DOHH2 (cell line): ENCODE measurements around the gene COPG1.

Source experiments
- H3F3A ChIP-seq: fragments of 200-600 bp; sonication (generic), shearing (Covaris generic); 2 replicates; pipeline ENCODE4 v1.6.0; 2016; ENCODE audit warnings: antibody characterized with exemption, mild to moderate bottlenecking; ENCODE audit not compliant: control insufficient read depth, insufficient read depth
- H3K27ac ChIP-seq: fragments of 200-600 bp; sonication (generic); 2 replicates; pipeline ENCODE4 v1.5.1; 2014; ENCODE audit warnings: low read depth, mild to moderate bottlenecking, low read length, moderate library complexity
- H3K27me3 ChIP-seq: fragments of 200-600 bp; sonication (generic); 2 replicates; pipeline ENCODE4 v1.6.1; 2014; ENCODE audit warnings: mild to moderate bottlenecking, low read length, mixed read lengths; ENCODE audit not compliant: control insufficient read depth
- H3K36me3 ChIP-seq: fragments of 200-600 bp; sonication (generic); 2 replicates; pipeline ENCODE4 v1.6.1; 2014; ENCODE audit warnings: mild to moderate bottlenecking, low read length, moderate library complexity, mixed read lengths; ENCODE audit not compliant: control insufficient read depth
- H3K4me1 ChIP-seq: fragments of 200-600 bp; sonication (generic); 2 replicates; pipeline ENCODE4 v1.6.1; 2014; ENCODE audit warnings: mild to moderate bottlenecking, low read length, mixed read lengths; ENCODE audit not compliant: control insufficient read depth
- H3K4me2 ChIP-seq: fragments of 200-600 bp; sonication (generic); 2 replicates; pipeline ENCODE4 v1.6.0; 2014; ENCODE audit warnings: mild to moderate bottlenecking, low read length, moderate library complexity
- H3K4me3 ChIP-seq: fragments of 200-600 bp; sonication (generic); 2 replicates; pipeline ENCODE4 v1.5.1; 2014; ENCODE audit warnings: mild to moderate bottlenecking, low read length, mixed read lengths
- H3K79me2 ChIP-seq: fragments of 200-600 bp; sonication (generic); 2 replicates; pipeline ENCODE4 v1.6.1; 2014; ENCODE audit warnings: mild to moderate bottlenecking, low read length, mixed read lengths; ENCODE audit not compliant: control insufficient read depth
- H3K9me2 ChIP-seq: fragments of 200-600 bp; sonication (generic); replicated peaks from 2 replicates; pipeline ENCODE4 v1.6.1; 2014; ENCODE audit warnings: mild to moderate bottlenecking, low read length, mixed read lengths; ENCODE audit not compliant: control insufficient read depth
- H3K9me3 ChIP-seq: fragments of 200-600 bp; sonication (generic); 2 replicates; pipeline ENCODE4 v1.6.1; 2014; ENCODE audit warnings: antibody characterized with exemption, low read length, mixed read lengths; ENCODE audit not compliant: control insufficient read depth, insufficient read depth
- H4K20me1 ChIP-seq: fragments of 200-600 bp; sonication (generic); 2 replicates; pipeline ENCODE4 v1.6.0; 2014; ENCODE audit warnings: low read depth, mild to moderate bottlenecking, antibody characterized with exemption, low read length, moderate library complexity; ENCODE audit not compliant: control insufficient read depth, insufficient read depth
- CTCF ChIP-seq: fragments of 200-600 bp; sonication (generic); IDR thresholded peaks from one replicate; pipeline ENCODE4 v1.5.1; 2014; ENCODE audit warnings: antibody characterized with exemption, mild to moderate bottlenecking, low read depth, low read length; ENCODE audit not compliant: poor library complexity, severe bottlenecking
- EZH2phosphoT487 ChIP-seq: fragments of 200-600 bp; sonication (generic); IDR thresholded peaks from 2 replicates; pipeline ENCODE4 v1.6.1; 2017; ENCODE audit warnings: borderline replicate concordance, mild to moderate bottlenecking, antibody characterized with exemption, low read length, moderate library complexity, mixed read lengths

Gene COPG1

GRCh38 chr3:129316248-129317013 lies 67.0 kb downstream of the COPG1 start:
- peak overlapping the region; percentile 64 for H3K27ac ChIP-seq
- H3F3A ChIP-seq: peaks cover 15% of the 10 kb centered on the region
- H3K4me1 ChIP-seq: peaks cover 30% of the 10 kb centered on the region

GRCh38 chr3:129317014-129317771 lies 67.8 kb downstream of the COPG1 start:
- peaks cover 11% of the 10 kb centered on the region; the same call in 1 of the 2 replicates for H3K36me3 ChIP-seq
- H3K9me3 ChIP-seq: no peaks in the 10 kb centered on the region
- peak overlapping the region; percentile 80 for H3K4me3 ChIP-seq
- H3K27ac ChIP-seq: no peak overlapping the region
- peaks cover 11% of the 10 kb centered on the region for H3F3A ChIP-seq
- peaks cover 17% of the 10 kb centered on the region for H3K79me2 ChIP-seq
- peak overlapping the region; percentile 81 for H3K4me2 ChIP-seq
- H3K9me2 ChIP-seq: no peaks in the 10 kb centered on the region
- H4K20me1 ChIP-seq: peaks cover 14% of the 10 kb centered on the region
- no peak for TF ChIP-seq EZH2phosphoT487
- no peaks in the 10 kb centered on the region for H3K27me3 ChIP-seq
- H3K4me1 ChIP-seq: peaks cover 30% of the 10 kb centered on the region

More at GRCh38 chr3:129316248-129317013, 67.0 kb downstream of the COPG1 start:
- Histone ChIP-seq H3K9me3 (no peaks in the 10 kb centered on the region), H3K27me3 (no peaks in the 10 kb centered on the region), H3K79me2 (peaks cover 17% of the 10 kb centered on the region), H3K4me3 (peak overlapping the region; percentile 80), H3K36me3 (peaks cover 11% of the 10 kb centered on the region; the same call in 1 of the 2 replicates), H3K4me2 (peak overlapping the region; percentile 81), H4K20me1 (peaks cover 14% of the 10 kb centered on the region), H3K9me2 (no peaks in the 10 kb centered on the region)
- TF ChIP-seq CTCF (peak; percentile 90), EZH2phosphoT487 (no peak)

GRCh38 chr3:129317848-129318247 lies 68.4 kb downstream of the COPG1 start:
- Histone ChIP-seq H3K4me1 (peaks cover 27% of the 10 kb centered on the region), H3F3A (peaks cover 8% of the 10 kb centered on the region), H4K20me1 (peaks cover 11% of the 10 kb centered on the region), H3K27ac (no peak overlapping the region), H3K36me3 (peaks cover 11% of the 10 kb centered on the region; the same call in 1 of the 2 replicates), H3K79me2 (peaks cover 17% of the 10 kb centered on the region), H3K9me3 (no peaks in the 10 kb centered on the region), H3K9me2 (no peaks in the 10 kb centered on the region), H3K4me3 (no peak overlapping the region), H3K27me3 (no peaks in the 10 kb centered on the region), H3K4me2 (no peak overlapping the region)
- TF ChIP-seq EZH2phosphoT487 (no peak), CTCF (no peak)

- Histone ChIP-seq H3K27ac (no peak overlapping the region), H3K9me2 (no peaks in the 10 kb centered on the region), H3K4me1 (peaks cover 16% of the 10 kb centered on the region), H3K79me2 (peaks cover 17% of the 10 kb centered on the region), H4K20me1 (peaks cover 8% of the 10 kb centered on the region), H3K4me3 (no peak overlapping the region), H3K27me3 (no peaks in the 10 kb centered on the region), H3K36me3 (peaks cover 10% of the 10 kb centered on the region; the same call in 1 of the 2 replicates), H3K4me2 (no peak overlapping the region), H3F3A (peaks cover 6% of the 10 kb centered on the region), H3K9me3 (no peaks in the 10 kb centered on the region)
- TF ChIP-seq EZH2phosphoT487 (no peak), CTCF (no peak)
These were observed 69.5 kb downstream of the COPG1 start for GRCh38 chr3:129318921-129319320.
